Neural progenitor cell (in vitro differentiated cells): ENCODE measurements around the gene PTPRN2. TPM values are rescaled to one million over a fixed set of nuclear protein-coding genes. Genes with fewer than 3 reads are reported as not detected.
A peak's percentile ranks its signal among the peaks of the same experiment; 100 is the strongest.
"Not testable (repeated sequence)": the region's sequence is repeated elsewhere in the genome, so short reads cannot be mapped to it uniquely, and the experiment has no call there.

Experiments
- DNase-seq: peaks from one replicate; pipeline ENCODE4 v3.0.0-alpha.2; 2016; ENCODE audit warnings: low spot score
- H2AFZ ChIP-seq: fragments of 200-600 bp; sonication (generic); replicated peaks from 2 replicates; pipeline ENCODE4 v1.6.1; 2016; ENCODE audit warnings: antibody characterized with exemption
- H3F3A ChIP-seq: fragments of 200-600 bp; sonication (generic); 2 replicates; pipeline ENCODE4 v1.6.1; 2016; ENCODE audit warnings: antibody characterized with exemption, low read depth
- H3K27ac ChIP-seq: fragments of 200-600 bp; sonication (generic); 2 replicates; pipeline ENCODE4 v1.5.1; 2016; ENCODE audit warnings: mild to moderate bottlenecking
- H3K27me3 ChIP-seq: fragments of 200-600 bp; sonication (generic); 2 replicates; pipeline ENCODE4 v1.6.1; 2016; ENCODE audit warnings: mild to moderate bottlenecking, moderate library complexity
- H3K36me3 ChIP-seq: fragments of 200-600 bp; sonication (generic); 2 replicates; pipeline ENCODE4 v1.5.1; 2016
- H3K4me1 ChIP-seq: fragments of 200-600 bp; sonication (generic); 2 replicates; pipeline ENCODE4 v1.6.1; 2016; ENCODE audit warnings: mixed run types
- H3K4me2 ChIP-seq: fragments of 200-600 bp; sonication (generic); 2 replicates; pipeline ENCODE4 v1.6.1; 2016
- H3K4me3 ChIP-seq: fragments of 200-600 bp; sonication (generic); 2 replicates; pipeline ENCODE4 v1.5.1; 2016
- H3K79me2 ChIP-seq: fragments of 200-600 bp; sonication (generic); 2 replicates; pipeline ENCODE4 v1.6.1; 2016; ENCODE audit warnings: low read depth
- H3K9ac ChIP-seq: fragments of 200-600 bp; sonication (generic); 2 replicates; pipeline ENCODE4 v1.6.1; 2016
- H3K9me3 ChIP-seq: fragments of 200-600 bp; sonication (generic); 2 replicates; pipeline ENCODE4 v1.5.1; 2016; ENCODE audit warnings: low read depth
- H4K20me1 ChIP-seq: fragments of 200-600 bp; sonication (generic); 2 replicates; pipeline ENCODE4 v1.6.1; 2016; ENCODE audit warnings: low read depth
- H3K27ac Mint-ChIP-seq: 3 replicates; pipeline ENCODE4 v1.8.0; 2021; ENCODE audit warnings: mixed read lengths
- H3K27me3 Mint-ChIP-seq: 2 replicates; pipeline ENCODE4 v1.8.0; 2022; ENCODE audit warnings: low read depth, mild to moderate bottlenecking, inconsistent platforms, moderate library complexity, mixed read lengths; ENCODE audit not compliant: insufficient read depth
- H3K36me3 Mint-ChIP-seq: 3 replicates; pipeline ENCODE4 v1.8.0; 2021; ENCODE audit warnings: mixed read lengths
- H3K4me1 Mint-ChIP-seq: 3 replicates; pipeline ENCODE4 v1.8.0; 2021; ENCODE audit warnings: mixed read lengths
- H3K4me3 Mint-ChIP-seq: 3 replicates; pipeline ENCODE4 v1.8.0; 2021; ENCODE audit warnings: mild to moderate bottlenecking, moderate library complexity, mixed read lengths
- H3K9me3 Mint-ChIP-seq: 3 replicates; pipeline ENCODE4 v1.8.0; 2020; ENCODE audit warnings: mixed read lengths
- CTCF ChIP-seq: fragments of 200-600 bp; sonication (generic); IDR thresholded peaks from 2 replicates; pipeline ENCODE4 v1.5.1; 2017; ENCODE audit warnings: antibody characterized with exemption, mild to moderate bottlenecking
- EZH2 ChIP-seq: fragments of 200-600 bp; sonication (generic); IDR thresholded peaks from 2 replicates; pipeline ENCODE4 v1.6.1; 2017; ENCODE audit warnings: antibody characterized with exemption, mild to moderate bottlenecking, moderate library complexity
- EZH2phosphoT487 ChIP-seq: fragments of 200-600 bp; sonication (generic); IDR thresholded peaks from 2 replicates; pipeline ENCODE4 v1.6.1; 2017; ENCODE audit warnings: antibody characterized with exemption
- total RNA-seq: library from RNA; depleted of rRNA; stranded (reverse); fragments of >200 nt; gene quantifications from 2 replicates; pipeline ENCODE4 v1.2.3, GENCODE V29; 2015; ENCODE audit warnings: low replicate concordance

The PTPRN2 gene
- total RNA-seq, 1 donor from 2014 or later = 3.0 TPM

- Histone ChIP-seq H3K27ac (no peak overlapping the region), H3K9me3 (no peaks in the 10 kb centered on the region), H3K36me3 (no peaks in the 10 kb centered on the region), H3K4me2 (no peak overlapping the region), H3K4me3 (no peak overlapping the region), H3K27me3 (peaks cover 23% of the 10 kb centered on the region), H4K20me1 (peaks cover 3% of the 10 kb centered on the region), H3K9ac (no peak overlapping the region), H3F3A (peaks cover 12% of the 10 kb centered on the region), H3K79me2 (no peaks in the 10 kb centered on the region), H2AFZ (no peak overlapping the region), H3K4me1 (peaks cover 30% of the 10 kb centered on the region)
- peaks cover 33% of the 10 kb centered on the region for H3K36me3 Mint-ChIP-seq
- peaks cover 4% of the 10 kb centered on the region for H3K27me3 Mint-ChIP-seq
- H3K9me3 Mint-ChIP-seq = peaks cover 5% of the 10 kb centered on the region
- DNase-seq = no peak
- H3K4me1 Mint-ChIP-seq = peaks cover 57% of the 10 kb centered on the region
- TF ChIP-seq EZH2phosphoT487 (no peak), EZH2 (no peak), CTCF (no peak)
- peak overlapping the region; percentile 97 for H3K27ac Mint-ChIP-seq
- no peak overlapping the region for H3K4me3 Mint-ChIP-seq
Measured at GRCh38 chr7:157565201-157565626, 1022.4 kb downstream of the PTPRN2 start.

DNA sequence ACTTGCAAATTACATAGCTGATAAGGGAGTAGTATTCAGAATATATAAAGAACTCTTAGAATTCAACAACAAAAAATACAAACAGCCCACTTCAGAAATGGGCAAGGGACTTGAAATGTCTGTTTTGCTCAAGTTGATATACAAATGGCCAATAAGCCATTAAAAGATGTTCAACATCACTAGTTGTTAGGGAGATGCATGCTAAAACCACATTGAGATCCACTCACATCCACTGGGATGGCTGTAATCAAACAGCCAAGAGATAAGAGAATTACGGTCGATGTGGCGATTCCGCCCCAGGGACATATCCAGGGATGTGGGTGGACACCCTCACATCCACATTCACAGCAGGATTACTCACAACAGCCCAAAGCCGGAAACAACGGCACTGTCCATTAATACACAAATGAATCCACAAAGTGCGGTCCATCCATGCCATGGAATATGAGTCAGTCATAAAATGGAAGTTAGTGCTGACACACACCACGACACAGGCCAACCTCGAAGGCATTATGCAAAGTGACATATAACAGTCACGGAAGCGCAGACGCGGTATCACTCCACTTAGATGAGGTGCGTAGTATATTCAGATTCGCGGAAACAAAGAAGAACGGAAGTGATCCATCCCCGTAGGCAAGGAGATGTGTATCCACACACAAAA is 1023.0 kb downstream of the PTPRN2 start:
- H3K4me1 Mint-ChIP-seq = peaks cover 51% of the 10 kb centered on the region
- H3K4me3 ChIP-seq = no peak overlapping the region

DNA sequence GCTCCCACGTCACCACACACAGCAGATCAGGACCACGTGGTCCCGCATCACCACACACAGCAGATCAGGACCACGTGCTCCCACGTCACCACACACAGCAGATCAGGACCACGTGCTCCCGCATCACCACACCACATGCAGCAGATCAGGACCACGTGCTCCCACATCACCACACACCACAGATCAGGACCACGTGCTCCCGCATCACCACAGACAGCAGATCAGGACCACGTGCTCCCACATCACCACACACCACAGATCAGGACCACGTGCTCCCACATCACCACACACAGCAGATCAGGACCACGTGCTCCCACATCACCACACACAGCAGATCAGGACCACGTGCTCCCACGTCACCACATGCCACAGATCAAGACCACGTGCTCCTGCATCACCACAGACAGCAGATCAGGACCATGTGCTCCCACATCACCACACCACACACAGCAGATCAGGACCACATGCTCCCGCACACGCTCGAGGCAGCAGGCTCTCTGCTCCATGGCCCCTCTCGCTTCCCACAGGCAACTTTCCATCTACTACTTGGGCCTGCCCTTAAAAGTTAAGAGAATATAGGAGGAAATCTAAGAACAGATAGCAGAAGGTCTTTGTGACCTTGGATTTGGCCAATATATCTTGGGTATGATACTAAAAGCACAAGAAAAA is 1024.0 kb downstream of the PTPRN2 start:
- not testable (repeated sequence) for H3K4me2 ChIP-seq, H3K9ac ChIP-seq, H3K79me2 ChIP-seq, H3K9me3 ChIP-seq, H3K36me3 ChIP-seq, H3K27ac Mint-ChIP-seq, H3K4me3 Mint-ChIP-seq, H2AFZ ChIP-seq, DNase-seq, H3K9me3 Mint-ChIP-seq, H3K4me3 ChIP-seq, H3K27me3 Mint-ChIP-seq, H4K20me1 ChIP-seq, H3K27ac ChIP-seq, H3K27me3 ChIP-seq
- Histone ChIP-seq H3F3A (peaks cover 12% of the 10 kb centered on the region), H3K4me1 (peaks cover 17% of the 10 kb centered on the region)
- Mint-ChIP-seq H3K36me3 (peaks cover 29% of the 10 kb centered on the region), H3K4me1 (peaks cover 41% of the 10 kb centered on the region)

More for the DNA sequence above, 1023.0 kb downstream of the PTPRN2 start:
- Histone ChIP-seq H3K27ac (no peak overlapping the region), H3K36me3 (no peaks in the 10 kb centered on the region), H2AFZ (no peak overlapping the region), H3K4me2 (no peak overlapping the region), H3K79me2 (no peaks in the 10 kb centered on the region), H3K9ac (no peak overlapping the region), H4K20me1 (peaks cover 3% of the 10 kb centered on the region), H3K4me1 (peaks cover 28% of the 10 kb centered on the region), H3K9me3 (no peaks in the 10 kb centered on the region), H3K27me3 (peaks cover 17% of the 10 kb centered on the region), H3F3A (peaks cover 12% of the 10 kb centered on the region)
- peak overlapping the region; percentile 81 for H3K27ac Mint-ChIP-seq
- DNase-seq = no peak
- H3K4me3 Mint-ChIP-seq = no peak overlapping the region
- peaks cover 4% of the 10 kb centered on the region for H3K27me3 Mint-ChIP-seq
- H3K9me3 Mint-ChIP-seq = peaks cover 5% of the 10 kb centered on the region
- TF ChIP-seq EZH2 = no peak
- no peak for TF ChIP-seq CTCF
- TF ChIP-seq EZH2phosphoT487 = no peak
- peaks cover 31% of the 10 kb centered on the region for H3K36me3 Mint-ChIP-seq

GRCh38 chr7:157562522-157563398 is 1024.9 kb downstream of the PTPRN2 start:
- H3K4me3 ChIP-seq, H3K9me3 Mint-ChIP-seq, H3K27me3 Mint-ChIP-seq, H3K79me2 ChIP-seq, H3K9ac ChIP-seq, H3K27me3 ChIP-seq, H3K27ac Mint-ChIP-seq, H3K27ac ChIP-seq, H3K9me3 ChIP-seq, DNase-seq, H3K4me2 ChIP-seq, H2AFZ ChIP-seq, H3K4me3 Mint-ChIP-seq, H3K36me3 ChIP-seq, H4K20me1 ChIP-seq: not testable (repeated sequence)
- H3K4me1 ChIP-seq = peaks cover 11% of the 10 kb centered on the region
- peaks cover 12% of the 10 kb centered on the region for H3F3A ChIP-seq
- peaks cover 33% of the 10 kb centered on the region for H3K4me1 Mint-ChIP-seq
- H3K36me3 Mint-ChIP-seq = peaks cover 25% of the 10 kb centered on the region
